ENCODE measurements around the gene PGM2L1.

PGM2L1 gene

GRCh38 chr11:74288911-74289310, 109.3 kb downstream of the PGM2L1 start:
- no peak for FAIRE-seq
- TF ChIP-seq PAX5 (IDR thresholded peaks at IDR 0.05; ENCODE audit: insufficient read depth, low read length, severe bottlenecking) (no peak), TAF1 (IDR thresholded peaks at IDR 0.05; ENCODE audit: low read depth, low read length) (no peak), POLR2A (IDR thresholded peaks at IDR 0.05; ENCODE audit: low read depth, low read length) (no peak), POLR2AphosphoS5 (IDR thresholded peaks at IDR 0.05; ENCODE audit: low read depth, low read length) (no peak), SPI1 (IDR thresholded peaks at IDR 0.05; ENCODE audit: low read depth, low read length) (no peak)
- no peak for DNase-seq (ENCODE audit: insufficient read length, low spot score)

- DNase-seq (ENCODE audit: insufficient read length, low spot score), result no peak
- FAIRE-seq, result no peak
- TF ChIP-seq PAX5 (IDR thresholded peaks at IDR 0.05; ENCODE audit: insufficient read depth, low read length, severe bottlenecking) (no peak), POLR2A (IDR thresholded peaks at IDR 0.05; ENCODE audit: low read depth, low read length) (no peak), POLR2AphosphoS5 (IDR thresholded peaks at IDR 0.05; ENCODE audit: low read depth, low read length) (no peak), POU2F2 (IDR thresholded peaks at IDR 0.05; ENCODE audit: low read depth, low read length) (no peak), SPI1 (IDR thresholded peaks at IDR 0.05; ENCODE audit: low read depth, low read length) (no peak), TAF1 (IDR thresholded peaks at IDR 0.05; ENCODE audit: low read depth, low read length) (no peak)
Observed at GRCh38 chr11:74288161-74288560, 110.1 kb downstream of the PGM2L1 start.

GRCh38 chr11:74284466-74284865, 113.8 kb downstream of the PGM2L1 start:
- FAIRE-seq (no peak), DNase-seq (ENCODE audit: insufficient read length, low spot score) (no peak)
- no peak for TF ChIP-seq POU2F2 (IDR thresholded peaks at IDR 0.05; ENCODE audit: low read depth, low read length)
- TF ChIP-seq PAX5 (IDR thresholded peaks at IDR 0.05; ENCODE audit: insufficient read depth, low read length, severe bottlenecking), result no peak
- TF ChIP-seq SPI1 (IDR thresholded peaks at IDR 0.05; ENCODE audit: low read depth, low read length), result no peak
- TF ChIP-seq POLR2AphosphoS5 (IDR thresholded peaks at IDR 0.05; ENCODE audit: low read depth, low read length), result no peak
- no peak for TF ChIP-seq TAF1 (IDR thresholded peaks at IDR 0.05; ENCODE audit: low read depth, low read length)
- no peak for TF ChIP-seq POLR2A (IDR thresholded peaks at IDR 0.05; ENCODE audit: low read depth, low read length)

GRCh38 chr11:74283580-74284180, 114.6 kb downstream of the PGM2L1 start:
- DNase-seq (ENCODE audit: insufficient read length, low spot score) (no peak), FAIRE-seq (no peak)
- TF ChIP-seq TAF1 (IDR thresholded peaks at IDR 0.05; ENCODE audit: low read depth, low read length) (no peak), POU2F2 (IDR thresholded peaks at IDR 0.05; ENCODE audit: low read depth, low read length) (no peak), PAX5 (IDR thresholded peaks at IDR 0.05; ENCODE audit: insufficient read depth, low read length, severe bottlenecking) (no peak), POLR2AphosphoS5 (IDR thresholded peaks at IDR 0.05; ENCODE audit: low read depth, low read length) (no peak), POLR2A (IDR thresholded peaks at IDR 0.05; ENCODE audit: low read depth, low read length) (no peak), SPI1 (IDR thresholded peaks at IDR 0.05; ENCODE audit: low read depth, low read length) (no peak)

DNA sequence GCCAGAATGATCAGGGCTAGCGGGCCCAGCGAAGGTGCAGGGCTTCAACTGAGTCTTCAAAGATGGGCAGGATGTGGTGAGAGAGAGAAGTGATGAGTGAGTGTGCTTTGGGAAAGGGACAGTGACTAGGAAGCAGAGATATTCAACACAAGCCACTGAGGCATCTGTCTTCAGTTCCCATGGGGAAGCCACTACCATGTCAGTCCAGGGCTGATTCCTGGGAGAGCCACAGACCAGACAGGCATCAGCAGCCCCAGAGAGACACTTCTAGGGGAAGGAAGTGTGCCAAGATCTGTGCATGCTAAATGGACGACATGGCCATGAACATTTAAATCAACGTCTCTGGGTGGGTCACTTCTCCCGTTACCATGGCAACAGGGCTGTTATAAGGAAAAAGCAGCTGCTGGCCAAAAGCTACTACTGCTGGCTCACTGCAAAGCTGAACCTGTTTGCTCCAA, 115.3 kb downstream of the PGM2L1 start:
- no peak for DNase-seq (ENCODE audit: insufficient read length, low spot score)
- FAIRE-seq, result no peak
- TF ChIP-seq PAX5 (IDR thresholded peaks at IDR 0.05; ENCODE audit: insufficient read depth, low read length, severe bottlenecking) (no peak), POU2F2 (IDR thresholded peaks at IDR 0.05; ENCODE audit: low read depth, low read length) (no peak), TAF1 (IDR thresholded peaks at IDR 0.05; ENCODE audit: low read depth, low read length) (no peak), POLR2AphosphoS5 (IDR thresholded peaks at IDR 0.05; ENCODE audit: low read depth, low read length) (no peak), SPI1 (IDR thresholded peaks at IDR 0.05; ENCODE audit: low read depth, low read length) (no peak), POLR2A (IDR thresholded peaks at IDR 0.05; ENCODE audit: low read depth, low read length) (no peak)

- TF ChIP-seq POLR2A (IDR thresholded peaks at IDR 0.05; ENCODE audit: low read depth, low read length), result no peak
- no peak for TF ChIP-seq POU2F2 (IDR thresholded peaks at IDR 0.05; ENCODE audit: low read depth, low read length)
- TF ChIP-seq PAX5 (IDR thresholded peaks at IDR 0.05; ENCODE audit: insufficient read depth, low read length, severe bottlenecking), result no peak
- TF ChIP-seq TAF1 (IDR thresholded peaks at IDR 0.05; ENCODE audit: low read depth, low read length), result no peak
- no peak for TF ChIP-seq SPI1 (IDR thresholded peaks at IDR 0.05; ENCODE audit: low read depth, low read length)
- TF ChIP-seq POLR2AphosphoS5 (IDR thresholded peaks at IDR 0.05; ENCODE audit: low read depth, low read length), result no peak
- FAIRE-seq, result no peak
- DNase-seq (ENCODE audit: insufficient read length, low spot score), result no peak
Observed at GRCh38 chr11:74282421-74282820, 115.8 kb downstream of the PGM2L1 start.

DNA sequence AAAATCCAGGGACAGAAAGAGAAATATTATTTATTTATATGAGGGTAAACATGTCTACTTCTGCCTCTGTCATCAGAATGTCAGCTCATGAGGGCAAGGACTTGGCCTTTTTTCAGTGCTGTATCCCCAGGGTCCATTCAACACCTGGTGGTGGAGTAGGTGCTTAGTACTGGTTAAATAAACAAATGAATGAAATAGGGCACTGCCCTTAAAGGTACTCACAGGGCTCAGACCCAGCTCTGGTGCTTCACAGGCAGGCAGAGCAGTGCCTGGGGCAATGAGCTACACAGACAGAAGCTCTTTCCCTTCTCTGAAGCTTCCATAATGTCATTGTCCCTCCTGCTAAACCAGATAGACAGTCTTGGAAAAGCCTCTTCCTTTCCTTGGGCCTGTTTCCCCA, 117.7 kb downstream of the PGM2L1 start:
- DNase-seq (ENCODE audit: insufficient read length, low spot score), result no peak
- no peak for TF ChIP-seq SPI1 (IDR thresholded peaks at IDR 0.05; ENCODE audit: low read depth, low read length)
- no peak for TF ChIP-seq POLR2AphosphoS5 (IDR thresholded peaks at IDR 0.05; ENCODE audit: low read depth, low read length)
- no peak for TF ChIP-seq TAF1 (IDR thresholded peaks at IDR 0.05; ENCODE audit: low read depth, low read length)
- no peak for TF ChIP-seq POU2F2 (IDR thresholded peaks at IDR 0.05; ENCODE audit: low read depth, low read length)
- no peak for TF ChIP-seq PAX5 (IDR thresholded peaks at IDR 0.05; ENCODE audit: insufficient read depth, low read length, severe bottlenecking)
- no peak for TF ChIP-seq POLR2A (IDR thresholded peaks at IDR 0.05; ENCODE audit: low read depth, low read length)
- no peak for FAIRE-seq
